SK-N-SH treated with all-trans-retinoic acid at 6 μM for 48 hours (cell line): ENCODE results near the gene KRTAP15-1.

Experiments used
- ATAC-seq: fragments of 200-7000 bp; cut with Tn5 transposase; 3 replicates; pipeline ENCODE4 v1.9.1; 2020; ENCODE audit warnings: mild to moderate bottlenecking, moderate library complexity
- CSDC2 ChIP-seq: fragments of 250-450 bp; sonication (Bioruptor Pico); IDR thresholded peaks from 2 replicates; pipeline ENCODE4 v1.5.0; 2020; ENCODE audit warnings: mild to moderate bottlenecking, moderate library complexity
- CSRNP3 ChIP-seq: fragments of 250-450 bp; sonication (Bioruptor Pico); IDR thresholded peaks from 2 replicates; pipeline ENCODE4 v1.5.1; 2021; ENCODE audit warnings: mild to moderate bottlenecking, moderate library complexity
- ESRRG ChIP-seq: fragments of 250-450 bp; sonication (Bioruptor Pico); IDR thresholded peaks from 2 replicates; pipeline ENCODE4 v1.6.1; 2021; ENCODE audit warnings: mild to moderate bottlenecking
- GLIS3 ChIP-seq: fragments of 250-450 bp; sonication (Bioruptor Pico); IDR thresholded peaks from 2 replicates; pipeline ENCODE4 v1.5.0; 2020; ENCODE audit warnings: mild to moderate bottlenecking, moderate library complexity
- ISL1 ChIP-seq: fragments of 250-450 bp; sonication (Bioruptor Pico); IDR thresholded peaks from 2 replicates; pipeline ENCODE4 v2.1.2; 2022; ENCODE audit warnings: mild to moderate bottlenecking, moderate library complexity
- OSR1 ChIP-seq: fragments of 250-450 bp; sonication (Bioruptor Pico); IDR thresholded peaks from 2 replicates; pipeline ENCODE4 v1.8.0; 2022; ENCODE audit warnings: moderate library complexity, mild to moderate bottlenecking, inconsistent platforms
- PATZ1 ChIP-seq: fragments of 250-450 bp; sonication (Bioruptor Pico); IDR thresholded peaks from 2 replicates; pipeline ENCODE4 v1.8.0; 2020; ENCODE audit warnings: mild to moderate bottlenecking, moderate library complexity, borderline replicate concordance
- POU6F1 ChIP-seq: fragments of 250-450 bp; sonication (Bioruptor Pico); IDR thresholded peaks from 2 replicates; pipeline ENCODE4 v1.8.0; 2021; ENCODE audit warnings: low read depth, mild to moderate bottlenecking, moderate library complexity, borderline replicate concordance
- PPARA ChIP-seq: fragments of 250-450 bp; sonication (Bioruptor Pico); IDR thresholded peaks from 2 replicates; pipeline ENCODE4 v1.5.0; 2020; ENCODE audit warnings: mild to moderate bottlenecking, borderline replicate concordance
- RARB ChIP-seq: fragments of 250-450 bp; sonication (Bioruptor Pico); IDR thresholded peaks from 2 replicates; pipeline ENCODE4 v1.8.0; 2021; ENCODE audit warnings: mild to moderate bottlenecking, moderate library complexity
- SNAI2 ChIP-seq: fragments of 250-450 bp; sonication (Bioruptor Pico); IDR thresholded peaks from 2 replicates; pipeline ENCODE4 v1.5.0; 2020; ENCODE audit warnings: mild to moderate bottlenecking, moderate library complexity
- TCF4 ChIP-seq: fragments of 250-450 bp; sonication (Bioruptor Pico); IDR thresholded peaks from 2 replicates; pipeline ENCODE4 v1.8.0; 2021; ENCODE audit warnings: mild to moderate bottlenecking, moderate library complexity, borderline replicate concordance
- TOX ChIP-seq: fragments of 250-450 bp; sonication (Bioruptor Pico); IDR thresholded peaks from 2 replicates; pipeline ENCODE4 v1.8.0; 2021; ENCODE audit warnings: mild to moderate bottlenecking, moderate library complexity, borderline replicate concordance
- ZC3H10 ChIP-seq: fragments of 250-450 bp; sonication (Bioruptor Pico); IDR thresholded peaks from 2 replicates; pipeline ENCODE4 v1.5.1; 2021; ENCODE audit warnings: mild to moderate bottlenecking, moderate library complexity
- ZFP30 ChIP-seq: fragments of 450-650 bp; formaldehyde crosslinking; IDR thresholded peaks from 2 replicates; pipeline ENCODE4 v1.5.0; 2022; ENCODE audit warnings: mild to moderate bottlenecking, moderate library complexity
- ZNF565 ChIP-seq: fragments of 450-650 bp; formaldehyde crosslinking; conservative IDR thresholded peaks from 2 replicates; pipeline ENCODE4 v1.5.0; 2020; ENCODE audit warnings: low read depth, mild to moderate bottlenecking, moderate library complexity
- ZNF70 ChIP-seq: fragments of 450-650 bp; formaldehyde crosslinking; IDR thresholded peaks from 2 replicates; pipeline ENCODE4 v1.5.0; 2020; ENCODE audit warnings: mild to moderate bottlenecking, moderate library complexity
- ZNF8 ChIP-seq: fragments of 450-650 bp; formaldehyde crosslinking; IDR thresholded peaks from 2 replicates; pipeline ENCODE4 v1.5.0; 2020; ENCODE audit warnings: mild to moderate bottlenecking, moderate library complexity
- TF ChIP-seq, protein P1 (sequence below): fragments of 250-450 bp; sonication (Bioruptor Pico); IDR thresholded peaks from 2 replicates; pipeline ENCODE4 v1.5.1; 2020; ENCODE audit warnings: low read depth, mild to moderate bottlenecking, moderate library complexity

The KRTAP15-1 gene

DNA sequence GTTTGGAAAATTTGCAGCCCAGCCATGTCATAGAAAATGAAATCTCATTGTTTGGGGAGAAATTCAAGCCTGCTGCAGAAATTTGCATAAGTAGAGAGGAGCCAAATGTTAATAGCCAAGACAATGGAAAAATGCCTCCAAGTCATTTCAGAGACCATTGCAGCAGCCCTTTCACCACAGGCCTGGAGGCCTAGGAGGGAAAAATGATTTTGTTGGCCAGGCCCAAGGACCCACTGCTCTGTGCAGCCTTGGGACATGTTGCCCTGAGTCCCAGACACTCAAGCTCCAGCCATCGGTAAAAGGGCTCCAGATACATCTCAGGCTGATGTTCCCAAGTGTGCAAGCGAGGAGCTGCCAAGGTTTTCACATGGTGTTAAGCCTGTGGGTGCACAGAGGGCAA is 46.1 kb downstream of the KRTAP15-1 start:
- no peak for ATAC-seq
- no peak for TF ChIP-seq POU6F1 (CRISPR knock-in tag)
- no peak for TF ChIP-seq CSRNP3 (CRISPR knock-in tag)
- no peak for TF ChIP-seq ZNF565
- no peak for TF ChIP-seq ZNF70 (CRISPR knock-in tag)
- TF ChIP-seq PATZ1: no peak
- no peak for TF ChIP-seq SNAI2
- no peak for TF ChIP-seq TOX (CRISPR knock-in tag)
- TF ChIP-seq ZC3H10 (CRISPR knock-in tag): no peak
- TF ChIP-seq ESRRG (CRISPR knock-in tag): no peak
- no peak for TF ChIP-seq RARB (CRISPR knock-in tag)
- no peak for TF ChIP-seq TCF4 (CRISPR knock-in tag)
- TF ChIP-seq ISL1: no peak
- TF ChIP-seq ZNF8 (CRISPR knock-in tag): no peak
- TF ChIP-seq CSDC2 (CRISPR knock-in tag): no peak
- TF ChIP-seq, protein P1, sequence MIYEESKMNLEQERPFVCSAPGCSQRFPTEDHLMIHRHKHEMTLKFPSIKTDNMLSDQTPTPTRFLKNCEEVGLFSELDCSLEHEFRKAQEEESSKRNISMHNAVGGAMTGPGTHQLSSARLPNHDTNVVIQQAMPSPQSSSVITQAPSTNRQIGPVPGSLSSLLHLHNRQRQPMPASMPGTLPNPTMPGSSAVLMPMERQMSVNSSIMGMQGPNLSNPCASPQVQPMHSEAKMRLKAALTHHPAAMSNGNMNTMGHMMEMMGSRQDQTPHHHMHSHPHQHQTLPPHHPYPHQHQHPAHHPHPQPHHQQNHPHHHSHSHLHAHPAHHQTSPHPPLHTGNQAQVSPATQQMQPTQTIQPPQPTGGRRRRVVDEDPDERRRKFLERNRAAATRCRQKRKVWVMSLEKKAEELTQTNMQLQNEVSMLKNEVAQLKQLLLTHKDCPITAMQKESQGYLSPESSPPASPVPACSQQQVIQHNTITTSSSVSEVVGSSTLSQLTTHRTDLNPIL (CRISPR knock-in tag): no peak
- TF ChIP-seq, all 23 proteins: peak for 0

- ATAC-seq: no peak
- TF ChIP-seq GLIS3 (CRISPR knock-in tag) (no peak), ESRRG (CRISPR knock-in tag) (no peak), ZFP30 (no peak), ZC3H10 (CRISPR knock-in tag) (no peak), RARB (CRISPR knock-in tag) (no peak), PPARA (no peak), POU6F1 (CRISPR knock-in tag) (no peak), OSR1 (no peak)
- TF ChIP-seq, protein P1 (CRISPR knock-in tag): no peak
Measured at GRCh38 chr21:30487336-30487735, 47.3 kb downstream of the KRTAP15-1 start, which contains the start of gene KRTAP19-2. Gene KRTAP19-2, minus strand, starts transcription at chr21:30487436. Its CDS starts 88 bp downstream, at chr21:30487348.
